Activated T-cell treated with anti-CD3 and anti-CD28 coated beads, Interleukin-2, amount 50 U/mL, for 4 hours (primary cell): ENCODE measurements around the gene NLGN1. TPM values are rescaled to one million over a fixed set of nuclear protein-coding genes. Genes with fewer than 3 reads are reported as not detected.

Experiments
- ATAC-seq, 2 donors: fragments of 200-7000 bp; cut with Tn5 transposase; one replicate each; pipeline ENCODE4 v1.10.0; 2021
- DNase-seq: peaks from one replicate; pipeline ENCODE4 v3.0.0-alpha.2; 2020
- H3K27me3 Mint-ChIP-seq: one replicate; pipeline ENCODE4 v1.8.0; 2021; ENCODE audit warnings: low read depth, mixed read lengths
- H3K36me3 Mint-ChIP-seq: one replicate; pipeline ENCODE4 v1.8.0; 2022; ENCODE audit warnings: mixed read lengths; ENCODE audit not compliant: insufficient read depth
- H3K4me1 Mint-ChIP-seq: one replicate; pipeline ENCODE4 v1.8.0; 2021; ENCODE audit warnings: low read depth, mixed read lengths
- H3K4me3 Mint-ChIP-seq: one replicate; pipeline ENCODE4 v1.8.0; 2021; ENCODE audit warnings: mild to moderate bottlenecking, moderate library complexity, mixed read lengths
- H3K9me3 Mint-ChIP-seq: one replicate; pipeline ENCODE4 v1.8.0; 2021; ENCODE audit warnings: mixed read lengths
- total RNA-seq, 3 donors: library from RNA; stranded (reverse); gene quantifications; one replicate each; pipeline ENCODE4 v1.2.1, GENCODE V29; 2021

Gene NLGN1
- total RNA-seq, 3 donors from 2014 or later = not detected

DNA sequence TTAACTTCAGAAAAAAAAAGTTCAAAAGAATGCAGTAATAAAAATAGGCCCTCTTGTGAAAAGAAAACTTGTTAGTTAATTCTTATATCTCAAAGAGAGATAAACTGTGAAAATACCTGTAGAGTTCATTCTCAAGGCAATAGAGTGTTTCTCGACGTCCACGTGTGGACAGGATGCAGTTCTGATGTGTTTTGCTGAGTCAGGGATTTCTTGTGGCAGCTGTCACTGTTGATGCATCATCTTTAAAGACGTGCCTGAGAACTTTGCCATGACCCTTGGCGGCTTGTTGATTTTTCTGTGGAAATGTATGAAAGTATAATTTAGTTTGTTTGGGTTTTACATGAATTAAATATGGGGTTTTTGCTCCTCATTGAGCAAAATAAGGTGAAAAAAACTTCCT is 702.2 kb downstream of the NLGN1 start:
- H3K4me3 Mint-ChIP-seq = no peak overlapping the region

DNA sequence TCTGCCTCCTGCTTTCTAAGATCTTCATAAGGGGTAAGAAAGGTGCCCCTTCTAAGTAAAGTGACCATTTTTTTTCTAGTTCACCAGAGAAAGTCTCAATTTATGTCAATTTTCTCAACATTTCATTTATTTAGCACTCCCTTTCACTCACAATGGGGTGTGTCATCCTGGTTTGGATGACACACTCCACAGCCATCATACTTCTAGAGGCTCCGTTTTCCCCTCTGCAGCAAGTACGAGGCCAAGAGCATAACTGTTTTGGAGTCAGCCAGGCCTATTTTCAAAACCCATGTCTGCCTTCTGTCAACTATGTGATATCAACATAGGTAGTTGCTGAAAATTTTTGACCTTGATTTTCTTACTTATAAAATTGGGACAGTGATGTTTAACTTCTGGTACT is 703.2 kb downstream of the NLGN1 start:
- no peak for DNase-seq

More for the DNA sequence above, 702.2 kb downstream of the NLGN1 start:
- Mint-ChIP-seq H3K27me3 (no peaks in the 10 kb centered on the region), H3K9me3 (peaks cover 3% of the 10 kb centered on the region), H3K4me1 (no peaks in the 10 kb centered on the region), H3K36me3 (no peaks in the 10 kb centered on the region)
- ATAC-seq (no peak), DNase-seq (no peak)

DNA sequence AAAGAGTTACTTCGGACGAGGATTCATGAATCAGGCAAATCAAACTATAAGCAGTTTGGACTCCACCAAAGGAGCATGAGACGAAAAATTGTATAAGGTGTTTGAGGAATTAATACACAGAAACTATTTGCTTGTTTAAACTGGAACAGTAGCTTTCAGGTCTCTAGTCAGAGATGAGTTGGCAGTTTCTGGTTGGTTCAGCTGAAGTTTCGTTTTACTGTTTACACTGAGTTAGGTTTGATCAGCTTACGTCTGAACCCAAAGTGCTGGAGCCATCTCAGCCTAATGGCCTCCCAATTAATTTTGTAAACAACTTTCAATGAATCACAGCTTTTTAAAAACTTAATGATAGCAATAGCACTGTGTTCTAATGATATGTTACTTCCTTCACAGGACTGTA is 703.7 kb downstream of the NLGN1 start:
- no peaks in the 10 kb centered on the region for H3K4me1 Mint-ChIP-seq
- H3K4me3 Mint-ChIP-seq = no peak overlapping the region
- no peaks in the 10 kb centered on the region for H3K36me3 Mint-ChIP-seq
- ATAC-seq = no peak
- no peaks in the 10 kb centered on the region for H3K27me3 Mint-ChIP-seq
- peaks cover 6% of the 10 kb centered on the region for H3K9me3 Mint-ChIP-seq
- DNase-seq = no peak

More for the DNA sequence above, 703.2 kb downstream of the NLGN1 start:
- no peak overlapping the region for H3K4me3 Mint-ChIP-seq
- no peaks in the 10 kb centered on the region for H3K27me3 Mint-ChIP-seq
- peaks cover 6% of the 10 kb centered on the region for H3K9me3 Mint-ChIP-seq
- no peak for ATAC-seq
- no peaks in the 10 kb centered on the region for H3K36me3 Mint-ChIP-seq
- no peaks in the 10 kb centered on the region for H3K4me1 Mint-ChIP-seq

DNA sequence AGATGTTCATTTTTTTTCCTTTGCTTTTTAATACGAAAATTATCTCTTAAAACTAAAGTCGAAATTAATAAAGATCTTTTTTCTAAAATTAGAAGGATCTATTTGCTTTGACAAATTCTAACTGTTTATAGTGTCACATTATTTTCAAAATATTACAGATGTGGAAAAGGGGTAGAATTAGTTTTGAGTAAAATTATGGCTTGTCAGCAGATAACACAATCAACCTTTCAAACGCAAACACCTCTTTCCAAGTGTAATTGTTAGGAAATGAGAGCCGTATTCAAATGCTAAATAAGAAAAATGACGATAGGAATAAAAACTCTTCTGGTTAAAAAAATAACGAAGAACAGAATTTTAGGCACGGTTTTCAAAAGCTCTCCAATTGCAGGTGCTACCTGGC is 704.7 kb downstream of the NLGN1 start:
- ATAC-seq = no peak
- Mint-ChIP-seq H3K4me3 (no peak overlapping the region), H3K4me1 (no peaks in the 10 kb centered on the region), H3K36me3 (no peaks in the 10 kb centered on the region), H3K27me3 (no peaks in the 10 kb centered on the region), H3K9me3 (peaks cover 6% of the 10 kb centered on the region)
- no peak for DNase-seq

DNA sequence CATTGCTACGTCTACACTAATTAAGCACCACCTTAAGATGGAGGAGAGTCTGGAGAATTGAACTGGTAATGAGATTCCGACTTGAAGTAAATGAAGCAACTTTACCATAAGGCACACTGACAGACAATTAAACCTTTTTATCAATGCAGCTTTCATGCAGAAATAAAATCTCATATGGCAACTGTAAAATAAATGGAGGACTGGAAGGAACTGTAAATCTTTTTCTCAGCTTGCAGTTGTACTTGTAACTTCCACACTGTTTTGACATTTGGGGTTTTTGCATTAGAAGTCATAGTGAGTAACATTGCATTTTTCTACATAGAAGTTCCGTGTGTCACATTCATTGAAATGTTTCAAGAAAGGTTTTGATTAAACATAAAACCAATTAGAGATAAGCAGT is 705.3 kb downstream of the NLGN1 start:
- DNase-seq (no peak), ATAC-seq (no peak)
- Mint-ChIP-seq H3K27me3 (no peaks in the 10 kb centered on the region), H3K4me3 (no peak overlapping the region), H3K9me3 (peaks cover 6% of the 10 kb centered on the region), H3K4me1 (no peaks in the 10 kb centered on the region), H3K36me3 (no peaks in the 10 kb centered on the region)

DNA sequence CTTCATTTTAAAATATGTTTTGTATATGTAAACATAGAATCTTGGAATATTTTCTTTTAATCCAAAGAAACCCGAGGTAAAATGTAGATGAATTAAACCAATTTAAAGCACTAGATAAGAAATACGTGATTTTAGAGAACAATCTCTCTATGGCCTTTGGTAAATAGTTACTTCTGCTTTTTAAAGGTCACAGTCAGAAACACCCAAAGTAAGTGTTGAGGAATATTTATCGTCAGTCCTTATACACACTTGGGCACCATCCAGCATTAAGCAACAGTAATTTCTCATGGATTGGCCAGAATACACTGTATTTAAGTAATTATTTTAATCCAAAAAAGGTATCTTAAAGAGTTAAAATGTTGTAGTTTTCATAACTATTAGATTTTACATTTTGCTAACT is 713.2 kb downstream of the NLGN1 start:
- Mint-ChIP-seq H3K36me3 (no peaks in the 10 kb centered on the region), H3K4me1 (no peaks in the 10 kb centered on the region), H3K27me3 (no peaks in the 10 kb centered on the region), H3K4me3 (no peak overlapping the region), H3K9me3 (peaks cover 4% of the 10 kb centered on the region)
- DNase-seq = no peak
- ATAC-seq = no peak

DNA sequence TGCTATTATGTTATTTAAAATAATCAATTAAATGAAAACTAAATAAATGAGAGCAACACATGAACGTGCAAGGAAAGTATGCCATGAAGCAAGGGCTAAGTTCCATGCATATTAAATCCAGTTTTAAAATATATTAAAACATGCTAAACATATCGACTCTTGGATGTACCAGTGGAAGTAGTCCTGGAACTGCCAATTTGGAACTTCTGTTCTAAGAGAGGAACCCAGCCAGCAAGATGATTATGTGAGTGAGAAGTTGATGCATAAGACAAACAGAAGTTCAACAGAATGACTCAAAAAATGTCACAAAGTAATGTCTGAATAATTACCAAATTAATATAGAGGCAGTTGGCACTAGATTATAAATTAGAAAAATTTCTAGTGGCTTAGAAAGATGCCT is 714.2 kb downstream of the NLGN1 start:
- DNase-seq (no peak), ATAC-seq (no peak)
- H3K4me1 Mint-ChIP-seq = no peaks in the 10 kb centered on the region
- H3K36me3 Mint-ChIP-seq = no peaks in the 10 kb centered on the region
- H3K9me3 Mint-ChIP-seq = peaks cover 4% of the 10 kb centered on the region
- no peak overlapping the region for H3K4me3 Mint-ChIP-seq
- H3K27me3 Mint-ChIP-seq = no peaks in the 10 kb centered on the region

DNA sequence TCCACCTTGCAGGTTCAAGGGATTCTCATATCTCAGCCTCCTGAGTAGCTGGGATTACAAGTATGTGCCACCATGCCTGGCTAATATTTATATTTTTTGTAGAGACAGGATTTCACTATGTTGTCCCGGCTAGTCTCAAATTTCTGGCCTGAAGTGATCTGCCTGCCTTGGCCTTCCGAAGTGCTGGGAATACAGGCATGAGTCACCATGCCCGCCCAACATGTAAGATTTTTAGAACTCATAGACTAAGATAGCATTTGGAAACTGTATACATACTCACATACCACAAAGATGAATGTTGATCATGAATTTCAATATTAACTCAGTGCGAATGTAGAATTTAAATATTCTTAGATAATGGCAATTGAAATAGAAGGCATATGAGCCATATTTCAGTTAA is 718.9 kb downstream of the NLGN1 start:
- no peaks in the 10 kb centered on the region for H3K27me3 Mint-ChIP-seq
- DNase-seq (no peak), ATAC-seq (no peak)
- no peaks in the 10 kb centered on the region for H3K4me1 Mint-ChIP-seq
- H3K4me3 Mint-ChIP-seq = no peak overlapping the region
- peaks cover 4% of the 10 kb centered on the region for H3K9me3 Mint-ChIP-seq
- H3K36me3 Mint-ChIP-seq = no peaks in the 10 kb centered on the region

DNA sequence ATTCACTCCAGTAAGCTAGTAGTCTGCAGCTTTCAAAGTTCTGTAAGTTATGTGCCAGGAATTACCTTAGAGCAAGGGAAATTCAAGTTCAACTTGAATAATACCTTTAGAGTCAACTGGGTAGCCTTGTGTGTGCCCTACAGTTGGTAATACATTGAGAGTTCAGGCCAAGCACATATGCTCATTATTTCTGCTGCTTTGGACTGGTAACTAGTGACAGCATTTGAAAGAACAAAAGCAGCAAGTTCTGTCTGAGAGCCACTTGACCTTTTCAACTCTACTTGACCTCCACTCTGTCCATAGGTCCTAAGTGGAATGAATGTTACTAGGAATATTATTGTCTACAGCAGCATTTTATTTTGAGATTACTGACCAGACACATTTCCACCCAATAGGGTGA is 723.5 kb downstream of the NLGN1 start:
- Mint-ChIP-seq H3K9me3 (peaks cover 5% of the 10 kb centered on the region), H3K36me3 (no peaks in the 10 kb centered on the region), H3K4me1 (no peaks in the 10 kb centered on the region), H3K4me3 (no peak overlapping the region), H3K27me3 (no peaks in the 10 kb centered on the region)
- no peak for DNase-seq
- no peak for ATAC-seq

DNA sequence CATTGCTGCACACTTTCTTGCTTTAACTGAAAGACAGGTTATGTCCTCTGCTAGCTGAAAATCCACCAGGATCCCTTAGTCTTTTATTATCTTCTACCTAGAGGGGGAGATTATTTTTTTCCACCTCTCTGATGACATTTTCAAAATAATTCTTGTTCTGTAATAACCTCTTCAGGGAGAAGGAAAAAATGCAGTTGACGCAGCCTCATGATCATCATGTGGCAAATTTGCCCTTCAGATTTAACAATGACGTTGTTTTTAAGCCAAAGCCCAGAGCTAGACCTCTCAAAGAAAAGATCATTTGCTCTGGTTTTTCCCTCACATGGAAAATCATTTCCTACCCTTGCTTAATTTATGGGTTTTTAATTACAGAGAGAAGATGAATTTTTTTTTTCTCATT is 724.9 kb downstream of the NLGN1 start:
- peaks cover 5% of the 10 kb centered on the region for H3K9me3 Mint-ChIP-seq
- ATAC-seq (no peak), DNase-seq (no peak)
- H3K4me3 Mint-ChIP-seq = no peak overlapping the region
- H3K36me3 Mint-ChIP-seq = no peaks in the 10 kb centered on the region
- no peaks in the 10 kb centered on the region for H3K27me3 Mint-ChIP-seq
- H3K4me1 Mint-ChIP-seq = no peaks in the 10 kb centered on the region

DNA sequence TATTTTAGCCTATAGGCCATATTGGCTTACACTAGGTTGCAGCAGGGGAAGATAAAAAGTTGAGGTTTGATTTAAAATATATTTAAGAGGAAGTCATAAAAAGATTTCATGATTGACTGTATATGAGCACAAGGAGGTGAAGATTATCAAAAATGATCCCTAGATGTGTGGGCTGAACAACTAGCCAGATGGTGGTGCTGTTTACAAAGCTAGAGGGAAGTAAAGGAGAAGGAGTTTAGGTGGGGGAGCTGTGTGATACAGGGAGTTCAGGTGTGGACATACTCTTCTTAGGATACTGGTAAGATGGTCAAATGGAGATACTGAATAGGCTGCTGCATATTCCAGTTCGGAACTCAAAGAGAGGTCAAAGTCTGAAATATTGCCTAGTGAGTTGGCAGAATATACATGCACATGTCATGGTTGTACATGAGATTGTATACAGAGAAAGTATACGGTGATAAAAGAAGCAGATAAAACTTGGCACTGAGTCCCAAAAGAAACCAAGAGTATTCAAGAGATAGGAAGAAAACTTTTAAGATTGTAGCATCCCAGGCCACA is 727.8 kb downstream of the NLGN1 start:
- ATAC-seq (no peak), DNase-seq (no peak)
- H3K36me3 Mint-ChIP-seq = no peaks in the 10 kb centered on the region
- H3K27me3 Mint-ChIP-seq = no peaks in the 10 kb centered on the region
- no peaks in the 10 kb centered on the region for H3K4me1 Mint-ChIP-seq
- peaks cover 5% of the 10 kb centered on the region for H3K9me3 Mint-ChIP-seq
- H3K4me3 Mint-ChIP-seq = no peak overlapping the region

DNA sequence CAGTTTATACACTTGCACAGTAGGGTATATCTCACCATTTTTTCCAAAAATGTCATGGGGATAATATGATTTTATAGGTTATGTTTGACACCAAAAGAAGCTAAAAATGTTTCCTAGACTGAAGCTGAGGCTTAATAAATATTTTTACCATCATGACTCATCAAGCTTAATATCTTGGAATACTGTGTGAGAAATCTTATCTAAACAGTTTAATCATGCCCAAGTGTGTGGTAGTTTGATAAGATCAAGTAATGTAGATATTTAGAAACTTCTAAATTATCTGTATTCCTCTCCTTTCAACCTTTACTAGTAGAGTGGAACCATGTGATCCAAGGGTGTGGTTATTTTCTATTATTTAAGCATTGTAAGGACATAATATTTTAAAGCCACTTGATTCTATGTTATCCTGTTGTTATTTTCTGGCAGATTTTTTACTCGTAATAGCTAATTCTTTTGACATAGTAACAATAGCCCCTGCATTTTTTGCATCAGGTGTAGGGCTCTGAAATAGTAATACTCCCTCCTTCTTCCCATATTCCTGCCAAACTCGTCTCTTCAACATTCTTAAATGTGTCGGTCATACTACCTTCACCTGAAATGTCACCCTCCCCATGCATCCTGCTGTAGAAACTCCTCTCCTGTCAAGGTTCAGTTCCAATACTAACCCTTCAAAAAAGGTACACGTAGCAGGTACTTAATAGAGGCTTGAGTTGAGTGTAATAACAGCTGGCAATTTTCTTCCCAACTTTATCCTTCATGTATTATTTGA is 729.6 kb downstream of the NLGN1 start:
- ATAC-seq = no peak
- no peak for DNase-seq
- Mint-ChIP-seq H3K4me3 (no peak overlapping the region), H3K9me3 (peaks cover 5% of the 10 kb centered on the region), H3K4me1 (no peaks in the 10 kb centered on the region), H3K36me3 (no peaks in the 10 kb centered on the region), H3K27me3 (no peaks in the 10 kb centered on the region)

DNA sequence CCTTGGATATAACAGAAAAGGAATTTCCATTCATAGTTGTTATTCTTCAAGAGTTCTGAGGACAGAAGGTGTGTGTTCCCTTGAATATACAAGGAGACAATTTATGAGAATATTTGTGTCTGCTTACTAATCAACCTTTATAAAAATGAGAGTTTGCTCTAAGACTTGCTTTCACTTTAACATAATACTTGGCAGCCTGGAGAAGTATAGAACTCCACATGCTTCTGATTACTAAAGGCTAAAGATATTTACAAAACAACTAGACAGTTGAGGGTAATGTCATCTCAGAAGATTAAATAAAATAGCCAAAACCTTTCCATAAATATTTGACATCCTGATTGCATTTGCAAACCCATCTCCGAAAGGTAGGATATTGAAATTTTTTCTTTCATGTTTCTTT is 734.5 kb downstream of the NLGN1 start:
- Mint-ChIP-seq H3K36me3 (no peaks in the 10 kb centered on the region), H3K4me3 (no peak overlapping the region), H3K9me3 (no peaks in the 10 kb centered on the region), H3K4me1 (no peaks in the 10 kb centered on the region), H3K27me3 (no peaks in the 10 kb centered on the region)
- no peak for ATAC-seq
- DNase-seq = no peak

DNA sequence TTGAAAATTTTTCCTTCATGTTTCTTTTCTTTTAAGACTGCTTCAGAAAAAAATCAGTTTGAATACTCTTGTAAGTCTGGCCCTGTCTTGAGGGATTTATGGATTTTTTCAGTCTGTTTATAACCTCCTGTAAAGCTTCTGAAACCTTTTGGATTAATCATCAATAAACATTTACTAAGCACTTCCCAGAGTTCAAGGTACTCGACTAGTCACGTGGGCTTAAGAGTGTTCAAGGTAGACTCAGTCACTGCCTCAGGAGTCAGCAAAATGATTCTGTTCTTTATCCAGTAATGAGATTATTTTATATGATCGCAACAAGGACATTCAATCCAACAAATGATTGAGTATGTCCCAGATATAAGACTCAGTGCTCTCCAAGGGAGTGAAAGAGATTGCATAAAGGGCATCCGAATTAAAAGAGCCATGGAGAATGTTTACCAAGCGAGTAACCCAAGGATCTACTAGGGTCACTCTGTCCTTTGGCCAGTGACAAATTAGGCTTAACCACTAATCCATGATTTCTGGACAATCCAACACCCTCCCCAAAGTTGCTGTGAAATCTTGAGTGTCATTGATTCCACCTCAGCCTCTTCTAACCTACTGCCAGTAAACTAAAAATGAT is 735.0 kb downstream of the NLGN1 start:
- H3K9me3 Mint-ChIP-seq = no peaks in the 10 kb centered on the region
- no peaks in the 10 kb centered on the region for H3K36me3 Mint-ChIP-seq
- ATAC-seq (no peak), DNase-seq (no peak)
- no peaks in the 10 kb centered on the region for H3K27me3 Mint-ChIP-seq
- no peaks in the 10 kb centered on the region for H3K4me1 Mint-ChIP-seq
- no peak overlapping the region for H3K4me3 Mint-ChIP-seq

DNA sequence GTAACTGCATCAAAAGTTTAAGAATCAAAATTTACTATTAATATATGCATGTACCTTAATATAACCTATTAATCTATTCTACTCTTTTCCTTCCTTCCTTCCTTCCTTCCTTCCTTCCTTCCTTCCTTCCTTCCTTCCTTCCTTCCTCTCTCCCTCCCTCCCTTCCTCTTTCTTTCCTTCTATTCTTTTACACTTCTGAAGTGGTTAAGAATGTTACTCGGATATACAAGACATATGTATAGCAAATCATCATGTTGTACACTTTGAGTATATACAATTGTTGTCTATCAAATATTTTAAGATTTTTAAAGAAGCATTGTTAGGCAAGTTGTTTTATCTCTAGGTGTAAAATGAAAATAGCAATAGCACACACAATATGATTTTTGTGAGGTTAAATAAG is 748.5 kb downstream of the NLGN1 start:
- peaks cover 6% of the 10 kb centered on the region for H3K9me3 Mint-ChIP-seq
- H3K27me3 Mint-ChIP-seq = no peaks in the 10 kb centered on the region
- no peaks in the 10 kb centered on the region for H3K4me1 Mint-ChIP-seq
- ATAC-seq (no peak), DNase-seq (no peak)
- H3K4me3 Mint-ChIP-seq = no peak overlapping the region
- no peaks in the 10 kb centered on the region for H3K36me3 Mint-ChIP-seq
